ENCODE results near the gene RWDD3.
A peak's percentile ranks its signal among the peaks of the same experiment; 100 is the strongest.

The RWDD3 gene

GRCh38 chr1:95230768-95231191 lies 3.2 kb upstream of the RWDD3 start:
- no peak for DNase-seq

- peak; percentile 4 for DNase-seq
Observed at GRCh38 chr1:95232646-95233318, 1.2 kb upstream of the RWDD3 start.

- DNase-seq, result peak; percentile 41
Observed at GRCh38 chr1:95233319-95233736, 682 bp upstream of the RWDD3 start.

- DNase-seq, result no peak
Observed at GRCh38 chr1:95236784-95237575, 3.0 kb downstream of the RWDD3 start.

GRCh38 chr1:95237981-95238703 lies 4.1 kb downstream of the RWDD3 start:
- DNase-seq, result no peak

GRCh38 chr1:95245029-95245428 lies 11.0 kb downstream of the RWDD3 start:
- DNase-seq, result no peak

GRCh38 chr1:95246511-95246910 lies 12.5 kb downstream of the RWDD3 start:
- DNase-seq, result no peak

GRCh38 chr1:95247607-95248006 lies 13.6 kb downstream of the RWDD3 start:
- no peak for DNase-seq

GRCh38 chr1:95249916-95250315 lies 15.9 kb downstream of the RWDD3 start:
- no peak for DNase-seq

- no peak for DNase-seq
Observed at GRCh38 chr1:95252422-95252821, 18.4 kb downstream of the RWDD3 start.

- DNase-seq, result no peak
Observed at GRCh38 chr1:95254959-95255358, 20.9 kb downstream of the RWDD3 start.

- DNase-seq, result no peak
Observed at GRCh38 chr1:95255826-95256225, 21.8 kb downstream of the RWDD3 start.

- no peak for DNase-seq
Observed at GRCh38 chr1:95257758-95258157, 23.7 kb downstream of the RWDD3 start.

- DNase-seq, result no peak
Observed at GRCh38 chr1:95259245-95259644, 25.2 kb downstream of the RWDD3 start.

GRCh38 chr1:95262913-95263312 lies 28.9 kb downstream of the RWDD3 start:
- no peak for DNase-seq

GRCh38 chr1:95263450-95263849 lies 29.4 kb downstream of the RWDD3 start:
- DNase-seq, result no peak

GRCh38 chr1:95265106-95265505 lies 31.1 kb downstream of the RWDD3 start:
- DNase-seq, result no peak

GRCh38 chr1:95276429-95276828 lies 42.4 kb downstream of the RWDD3 start:
- DNase-seq, result no peak

- DNase-seq, result no peak
Observed at GRCh38 chr1:95278173-95279006, 44.4 kb downstream of the RWDD3 start.

- no peak for DNase-seq
Observed at GRCh38 chr1:95281781-95282517, 47.9 kb downstream of the RWDD3 start.

- no peak for DNase-seq
Observed at GRCh38 chr1:95282518-95282895, 48.5 kb downstream of the RWDD3 start.

GRCh38 chr1:95284420-95284819 lies 50.4 kb downstream of the RWDD3 start:
- no peak for DNase-seq

All from EL (cell line).